Activated naive CD8-positive, alpha-beta T cell treated with anti-CD3 and anti-CD28 coated beads, Interleukin-2, amount 50 U/mL, for 24 hours (primary cell): Measurements from ENCODE around the gene FBXW9.
A peak's percentile ranks its signal among the peaks of the same experiment; 100 is the strongest.
"Not testable (repeated sequence)": the region's sequence is repeated elsewhere in the genome, so short reads cannot be mapped to it uniquely, and the experiment has no call there.

Source experiments
- ATAC-seq: fragments of 150-1000 bp; cut with Tn5 transposase; one replicate; pipeline ENCODE4 v1.10.0; 2021
- DNase-seq: peaks from one replicate; pipeline ENCODE4 v3.0.0; 2021
- H3K27ac Mint-ChIP-seq: one replicate; pipeline ENCODE4 v1.8.0; 2021; ENCODE audit warnings: mild to moderate bottlenecking, mixed read lengths
- H3K27me3 Mint-ChIP-seq: one replicate; pipeline ENCODE4 v1.8.0; 2021; ENCODE audit warnings: mixed read lengths
- H3K36me3 Mint-ChIP-seq: one replicate; pipeline ENCODE4 v1.8.0; 2021; ENCODE audit warnings: low read depth, mixed read lengths
- H3K4me1 Mint-ChIP-seq: one replicate; pipeline ENCODE4 v1.8.0; 2021; ENCODE audit warnings: mixed read lengths
- H3K4me3 Mint-ChIP-seq: one replicate; pipeline ENCODE4 v1.8.0; 2021; ENCODE audit warnings: mild to moderate bottlenecking, moderate library complexity, mixed read lengths
- H3K9me3 Mint-ChIP-seq: one replicate; pipeline ENCODE4 v1.8.0; 2021; ENCODE audit warnings: mixed read lengths

Gene FBXW9

DNA sequence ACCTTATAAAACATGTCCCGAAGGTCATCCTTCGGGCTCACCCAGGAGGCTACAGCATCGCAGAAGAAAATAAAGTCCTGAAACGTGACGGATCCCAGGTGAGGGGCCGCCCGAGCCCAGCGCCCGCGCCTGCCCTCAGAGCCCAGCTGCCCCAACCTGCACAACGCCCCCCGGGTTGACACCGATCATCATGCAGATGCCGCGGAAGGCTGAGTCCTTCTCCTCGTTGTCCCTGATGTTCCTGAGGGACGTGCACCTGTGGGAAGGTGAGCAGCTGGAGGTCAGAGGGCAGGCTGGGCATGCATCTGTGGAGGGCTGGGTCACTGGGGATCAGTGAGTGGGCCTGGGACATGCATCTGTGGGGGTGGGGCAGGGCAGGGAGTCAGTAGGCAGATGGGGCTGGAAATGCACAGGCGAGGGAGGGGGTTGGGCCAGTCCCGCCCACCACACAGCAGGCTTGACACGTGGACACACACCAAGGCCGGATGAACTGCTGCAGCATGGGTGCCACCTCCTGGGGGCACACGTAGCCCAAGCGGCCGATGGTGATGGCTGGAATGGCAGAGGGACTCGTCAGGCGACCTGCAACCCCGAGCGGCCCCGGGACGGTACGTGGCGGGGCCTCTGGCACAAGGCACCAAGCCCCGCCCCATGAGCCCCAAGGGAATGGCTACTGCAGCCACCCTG is 5.3 kb upstream of the FBXW9 start:
- H3K27me3 Mint-ChIP-seq: no peaks in the 10 kb centered on the region
- no peak overlapping the region for H3K27ac Mint-ChIP-seq
- no peak for ATAC-seq
- H3K4me1 Mint-ChIP-seq: peaks cover 9% of the 10 kb centered on the region
- H3K4me3 Mint-ChIP-seq: no peak overlapping the region
- no peaks in the 10 kb centered on the region for H3K9me3 Mint-ChIP-seq
- no peak for DNase-seq
- peaks cover 46% of the 10 kb centered on the region for H3K36me3 Mint-ChIP-seq

DNA sequence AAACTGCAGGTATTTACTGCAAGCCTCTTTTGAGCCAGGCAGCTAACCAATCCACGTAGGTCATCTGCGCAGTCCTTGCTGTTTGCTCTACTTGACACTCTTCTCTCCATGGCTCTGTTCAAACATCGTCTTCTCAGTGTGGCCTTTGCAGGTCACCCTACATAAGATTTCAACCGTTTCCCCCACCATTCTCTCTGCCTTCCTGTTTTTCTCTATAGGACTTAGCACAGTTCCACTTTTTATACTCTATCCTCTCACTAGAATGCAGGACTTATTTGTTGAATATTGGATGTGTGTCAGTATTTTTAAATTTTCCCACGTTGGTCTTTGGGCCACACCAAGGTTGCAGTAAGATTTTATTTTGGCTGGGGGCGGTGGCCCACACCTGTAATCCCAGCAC is 1.7 kb upstream of the FBXW9 start:
- Mint-ChIP-seq H3K9me3 (no peaks in the 10 kb centered on the region), H3K4me1 (peaks cover 13% of the 10 kb centered on the region), H3K27ac (no peak overlapping the region), H3K36me3 (peaks cover 23% of the 10 kb centered on the region), H3K27me3 (no peaks in the 10 kb centered on the region), H3K4me3 (peak overlapping the region; percentile 84)
- ATAC-seq (no peak), DNase-seq (no peak)

DNA sequence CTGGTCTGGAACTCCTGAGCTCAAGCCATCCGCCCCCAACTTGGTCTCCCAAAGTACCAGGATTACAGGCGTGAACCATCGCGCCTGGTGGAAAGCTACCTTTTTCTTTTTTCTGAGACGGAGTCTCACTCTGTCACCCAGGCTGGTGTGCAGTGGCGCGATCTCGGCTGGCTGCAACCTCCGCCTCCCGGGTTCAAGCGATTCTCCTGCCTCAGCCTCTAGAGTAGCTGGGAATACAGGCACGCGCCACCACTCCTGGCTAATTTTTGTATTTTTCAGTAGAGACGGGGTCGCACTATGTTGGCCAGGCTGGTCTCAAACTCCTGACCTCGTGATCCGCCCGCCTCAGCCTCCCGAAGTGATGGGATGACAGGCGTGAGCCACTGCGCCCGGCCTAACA is 994 bp upstream of the FBXW9 start:
- not testable (repeated sequence) for H3K9me3 Mint-ChIP-seq, DNase-seq, H3K27me3 Mint-ChIP-seq, ATAC-seq
- H3K4me3 Mint-ChIP-seq: peak overlapping the region; percentile 84
- peaks cover 19% of the 10 kb centered on the region for H3K36me3 Mint-ChIP-seq
- H3K27ac Mint-ChIP-seq: peak overlapping the region; percentile 88
- H3K4me1 Mint-ChIP-seq: peaks cover 13% of the 10 kb centered on the region

DNA sequence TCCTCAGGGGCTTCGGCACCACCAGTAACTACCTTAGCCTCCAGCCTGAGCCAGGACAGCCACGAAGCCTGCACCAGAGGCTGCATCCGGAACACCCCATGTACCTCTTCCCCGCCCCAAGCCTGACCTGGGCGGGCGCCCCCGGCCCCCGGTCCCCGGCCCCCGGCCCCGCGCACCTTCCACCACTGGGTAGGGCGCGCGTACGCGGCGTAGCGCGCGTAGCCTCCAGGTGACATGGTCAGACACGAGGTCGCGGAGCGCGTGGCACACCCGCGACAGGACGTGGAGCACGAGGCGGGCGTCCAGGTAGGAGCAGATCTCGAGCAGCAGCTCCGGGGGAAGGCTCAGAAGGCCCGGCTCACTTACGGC is 450 bp downstream of the FBXW9 start:
- Mint-ChIP-seq H3K36me3 (peaks cover 15% of the 10 kb centered on the region), H3K27ac (peak overlapping the region; percentile 59), H3K27me3 (no peaks in the 10 kb centered on the region), H3K4me3 (peak overlapping the region; percentile 84), H3K9me3 (no peaks in the 10 kb centered on the region), H3K4me1 (peaks cover 13% of the 10 kb centered on the region)
- DNase-seq (peak; percentile 33), ATAC-seq (peak; percentile 6)

DNA sequence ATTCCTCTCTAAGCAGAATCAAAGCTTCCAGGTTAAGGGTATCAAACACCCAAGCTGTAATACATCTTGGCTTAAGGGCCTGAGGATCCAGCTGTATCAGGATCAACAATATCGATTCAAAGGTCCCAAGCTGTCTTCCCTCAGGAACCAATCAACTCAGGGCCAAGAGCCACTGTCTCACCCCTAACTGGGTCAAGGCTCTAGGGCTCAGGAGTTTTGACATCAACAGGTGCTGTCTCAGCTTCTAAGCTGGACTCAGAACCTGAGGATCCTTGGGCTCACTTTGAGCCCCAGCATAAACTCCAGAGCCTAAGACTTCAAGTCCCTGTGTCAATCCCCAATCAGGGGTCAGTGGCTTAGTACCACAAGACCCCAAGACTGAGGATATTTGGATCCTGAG is 917 bp downstream of the FBXW9 start:
- no peaks in the 10 kb centered on the region for H3K9me3 Mint-ChIP-seq
- ATAC-seq: no peak
- peak overlapping the region; percentile 59 for H3K27ac Mint-ChIP-seq
- H3K36me3 Mint-ChIP-seq: peaks cover 15% of the 10 kb centered on the region
- H3K27me3 Mint-ChIP-seq: no peaks in the 10 kb centered on the region
- DNase-seq: no peak
- peak overlapping the region; percentile 84 for H3K4me3 Mint-ChIP-seq
- peaks cover 13% of the 10 kb centered on the region for H3K4me1 Mint-ChIP-seq

DNA sequence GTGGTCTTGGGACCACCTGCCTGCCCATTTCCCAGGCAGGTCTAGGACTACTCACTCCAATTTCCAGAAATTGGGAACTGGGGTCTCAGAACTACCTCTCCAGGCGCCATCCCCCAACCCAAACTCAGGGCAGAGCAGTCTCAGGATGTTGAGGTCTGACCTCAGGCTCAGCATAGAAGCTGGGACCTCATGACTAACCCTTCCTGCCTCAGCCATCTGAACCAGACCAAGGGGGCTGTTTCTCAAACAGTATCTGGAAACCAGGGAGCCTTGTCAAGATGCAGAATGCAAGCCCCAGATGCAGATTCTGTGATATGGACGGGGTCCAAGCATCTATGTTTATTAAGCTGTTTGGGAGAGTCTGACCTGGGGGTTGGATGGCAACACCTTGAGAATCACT is 1.3 kb downstream of the FBXW9 start:
- H3K27me3 Mint-ChIP-seq: no peaks in the 10 kb centered on the region
- no peak for DNase-seq
- no peak overlapping the region for H3K27ac Mint-ChIP-seq
- peak overlapping the region; percentile 84 for H3K4me3 Mint-ChIP-seq
- H3K9me3 Mint-ChIP-seq: no peaks in the 10 kb centered on the region
- H3K36me3 Mint-ChIP-seq: peaks cover 15% of the 10 kb centered on the region
- H3K4me1 Mint-ChIP-seq: peaks cover 13% of the 10 kb centered on the region
- no peak for ATAC-seq

DNA sequence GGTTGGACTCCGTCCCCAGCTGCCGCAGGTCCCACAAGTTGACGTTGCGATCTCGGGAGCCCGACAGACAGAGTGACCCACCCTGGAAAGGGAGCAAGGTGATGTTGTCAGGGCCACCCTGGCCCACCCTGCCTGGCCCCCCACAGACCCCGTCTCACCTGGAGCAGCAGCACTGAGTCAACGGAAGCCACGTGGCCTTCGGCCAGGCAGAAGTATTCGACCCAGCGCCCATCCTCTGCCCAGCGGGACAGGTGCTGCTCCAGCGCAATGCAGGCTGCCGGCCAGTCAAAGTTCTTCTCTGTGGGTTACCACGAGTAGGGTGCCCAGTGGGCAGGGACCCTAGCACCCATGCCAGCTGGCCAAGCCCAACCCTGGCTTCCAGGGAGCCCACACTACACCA is 1.8 kb downstream of the FBXW9 start:
- no peaks in the 10 kb centered on the region for H3K27me3 Mint-ChIP-seq
- no peak for ATAC-seq

DNA sequence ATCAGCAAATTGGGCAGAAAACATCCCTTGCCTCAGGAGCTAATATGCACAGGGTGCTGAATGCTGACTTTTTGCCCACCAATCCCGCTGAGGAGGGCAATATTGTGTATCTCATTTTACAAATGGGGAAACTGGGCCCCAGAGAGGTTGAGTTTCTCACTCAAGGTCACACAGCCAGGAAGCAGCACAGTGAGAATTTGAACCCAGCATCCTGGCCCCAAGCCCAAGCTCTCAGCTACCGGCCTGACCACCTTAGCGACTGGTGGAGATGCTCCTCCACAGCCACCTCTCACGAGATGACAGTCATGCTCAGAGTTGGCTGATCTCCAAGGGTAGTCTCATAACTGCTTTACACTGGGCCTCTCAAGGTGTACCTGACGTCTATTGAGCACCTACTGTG is 3.5 kb downstream of the FBXW9 start:
- peaks cover 8% of the 10 kb centered on the region for H3K4me1 Mint-ChIP-seq
- DNase-seq: no peak
- no peaks in the 10 kb centered on the region for H3K27me3 Mint-ChIP-seq
- ATAC-seq: no peak
- H3K4me3 Mint-ChIP-seq: no peak overlapping the region
- H3K9me3 Mint-ChIP-seq: no peaks in the 10 kb centered on the region
- no peak overlapping the region for H3K27ac Mint-ChIP-seq
- H3K36me3 Mint-ChIP-seq: peaks cover 8% of the 10 kb centered on the region

More for the DNA sequence above, 1.8 kb downstream of the FBXW9 start:
- Mint-ChIP-seq H3K36me3 (peaks cover 15% of the 10 kb centered on the region), H3K4me3 (no peak overlapping the region), H3K27ac (no peak overlapping the region), H3K9me3 (no peaks in the 10 kb centered on the region), H3K4me1 (peaks cover 13% of the 10 kb centered on the region)
- no peak for DNase-seq

DNA sequence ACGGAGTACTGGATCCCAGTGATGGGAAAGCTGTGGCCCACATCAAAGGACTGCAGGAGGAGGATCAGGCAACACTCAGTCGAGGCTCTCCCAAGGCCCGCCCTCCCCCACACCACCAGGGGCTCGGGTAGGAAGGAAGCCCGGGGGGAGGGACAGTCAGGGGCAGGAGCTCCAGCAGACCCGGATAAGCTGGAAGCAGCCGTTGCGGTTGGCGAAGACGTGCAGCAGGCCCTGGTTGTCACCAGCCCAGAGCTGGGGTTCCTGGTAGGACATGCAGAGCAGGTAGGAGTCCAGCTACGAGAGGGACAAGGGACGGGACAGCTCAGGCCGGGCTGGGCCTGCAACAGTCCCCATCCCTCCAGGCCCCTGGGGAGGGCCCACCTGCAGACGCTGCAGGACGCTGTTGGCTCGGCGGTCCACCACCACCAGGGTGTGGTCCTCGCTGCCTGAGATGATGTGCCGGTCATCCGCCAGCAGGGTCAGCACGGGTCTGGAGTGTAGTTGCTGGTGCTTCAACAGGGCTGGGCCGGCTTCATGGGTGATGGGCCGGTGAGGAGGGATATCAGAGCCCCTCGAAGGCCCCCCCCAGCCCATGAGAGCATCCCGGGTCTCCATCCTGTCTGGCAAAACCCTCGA is 6.7 kb downstream of the FBXW9 start:
- no peak overlapping the region for H3K4me3 Mint-ChIP-seq

DNA sequence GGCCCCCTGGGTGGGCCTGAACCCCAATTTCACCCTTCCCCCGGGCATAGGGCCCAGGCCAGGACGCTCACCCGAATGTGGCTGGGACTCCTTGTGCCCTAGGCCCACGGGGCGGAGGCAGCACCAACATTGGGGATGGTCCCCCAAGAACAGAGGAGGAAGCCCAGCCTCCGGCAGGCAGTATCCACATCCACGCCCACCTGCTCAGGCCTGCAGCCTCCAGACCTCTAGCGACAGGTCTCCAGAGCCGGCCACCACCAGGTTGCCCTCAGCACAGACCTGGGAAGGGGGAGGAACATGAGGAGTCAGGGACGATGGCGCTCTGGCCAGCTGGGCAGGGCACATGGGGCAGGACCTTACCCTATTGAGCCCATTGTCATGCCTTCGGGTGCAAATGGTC is 7.4 kb downstream of the FBXW9 start:
- ATAC-seq (no peak), DNase-seq (no peak)
- Mint-ChIP-seq H3K27ac (no peak overlapping the region), H3K27me3 (no peaks in the 10 kb centered on the region), H3K4me1 (no peaks in the 10 kb centered on the region), H3K4me3 (no peak overlapping the region), H3K9me3 (no peaks in the 10 kb centered on the region), H3K36me3 (peaks cover 2% of the 10 kb centered on the region)

More for the DNA sequence above, 6.7 kb downstream of the FBXW9 start:
- Mint-ChIP-seq H3K4me1 (no peaks in the 10 kb centered on the region), H3K27me3 (no peaks in the 10 kb centered on the region), H3K27ac (no peak overlapping the region), H3K36me3 (peaks cover 2% of the 10 kb centered on the region), H3K9me3 (no peaks in the 10 kb centered on the region)
- DNase-seq (no peak), ATAC-seq (peak; percentile 6)

DNA sequence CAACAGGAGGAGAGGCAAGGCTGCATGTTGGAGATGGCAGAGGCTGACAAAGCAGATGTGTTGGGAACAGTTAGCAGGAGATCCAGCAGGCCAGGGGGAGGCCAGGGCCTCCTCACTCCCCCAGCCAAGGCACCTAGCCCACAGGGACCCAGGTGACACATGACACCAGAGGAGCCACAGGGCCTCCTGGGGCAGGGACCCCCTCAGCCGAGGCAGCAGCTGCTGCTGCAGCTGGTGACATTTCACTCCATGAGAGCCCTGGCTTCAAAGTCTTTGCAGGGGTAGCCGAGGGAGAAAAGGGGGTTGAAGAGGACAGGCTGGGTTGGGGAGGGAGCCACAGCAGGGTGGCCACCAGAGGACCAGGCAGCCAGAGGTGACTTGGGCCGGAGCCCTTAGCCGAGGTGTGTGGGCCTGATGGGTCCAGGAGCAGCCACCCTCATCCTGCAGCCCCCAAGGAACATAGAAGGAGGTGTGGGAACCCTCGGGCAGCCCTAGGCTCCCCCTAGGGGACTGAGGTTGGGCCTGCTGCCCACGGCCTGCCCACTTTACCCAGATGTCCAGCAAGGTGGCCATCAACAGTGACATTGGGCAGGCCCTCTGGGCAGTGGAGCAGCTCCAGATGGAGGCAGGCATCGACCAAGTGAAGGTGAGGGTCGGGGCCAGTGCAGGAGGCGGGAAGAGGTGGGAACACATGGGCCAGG is 8.8 kb downstream of the FBXW9 start, which contains the start of gene GNG14:
TSS of gene GNG14 (plus strand) at position 503 of the 701 bp plus-strand sequence. CDS start at position 554, 51 bp downstream.
- no peak within 1 kb of the TSS for H3K27ac Mint-ChIP-seq

DNA sequence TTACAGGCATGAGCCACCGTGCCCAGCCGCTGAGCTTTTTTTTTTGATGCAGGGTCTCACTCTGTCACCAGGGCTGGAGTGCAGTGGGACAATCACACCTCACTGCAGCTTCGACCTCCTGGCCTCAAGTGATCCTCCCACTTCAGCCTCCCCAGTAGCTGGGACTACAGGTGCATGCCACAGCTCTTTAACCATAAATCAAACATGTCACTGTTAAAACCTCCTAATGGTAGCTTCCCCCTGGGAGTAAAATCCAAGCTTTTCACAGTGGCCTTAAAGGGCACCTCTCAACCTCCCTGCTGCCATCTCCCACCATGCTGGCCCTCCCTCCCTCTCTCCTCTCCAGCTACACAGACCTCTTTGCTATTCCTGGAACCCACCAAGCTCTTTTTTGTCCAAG is 10.6 kb downstream of the FBXW9 start:
- Mint-ChIP-seq H3K9me3 (no peaks in the 10 kb centered on the region), H3K36me3 (peaks cover 5% of the 10 kb centered on the region), H3K27ac (no peak overlapping the region), H3K4me3 (no peak overlapping the region), H3K4me1 (peaks cover 5% of the 10 kb centered on the region), H3K27me3 (no peaks in the 10 kb centered on the region)
- DNase-seq: no peak
- ATAC-seq: no peak

More for the DNA sequence above, 8.8 kb downstream of the FBXW9 start, which contains the start of gene GNG14:
- ATAC-seq: no peak
- no peaks in the 10 kb centered on the region for H3K4me1 Mint-ChIP-seq
- H3K9me3 Mint-ChIP-seq: no peaks in the 10 kb centered on the region
- H3K27me3 Mint-ChIP-seq: no peaks in the 10 kb centered on the region
- peaks cover 2% of the 10 kb centered on the region for H3K36me3 Mint-ChIP-seq
- no peak for DNase-seq
- no peak within 1 kb of the TSS for H3K4me3 Mint-ChIP-seq

DNA sequence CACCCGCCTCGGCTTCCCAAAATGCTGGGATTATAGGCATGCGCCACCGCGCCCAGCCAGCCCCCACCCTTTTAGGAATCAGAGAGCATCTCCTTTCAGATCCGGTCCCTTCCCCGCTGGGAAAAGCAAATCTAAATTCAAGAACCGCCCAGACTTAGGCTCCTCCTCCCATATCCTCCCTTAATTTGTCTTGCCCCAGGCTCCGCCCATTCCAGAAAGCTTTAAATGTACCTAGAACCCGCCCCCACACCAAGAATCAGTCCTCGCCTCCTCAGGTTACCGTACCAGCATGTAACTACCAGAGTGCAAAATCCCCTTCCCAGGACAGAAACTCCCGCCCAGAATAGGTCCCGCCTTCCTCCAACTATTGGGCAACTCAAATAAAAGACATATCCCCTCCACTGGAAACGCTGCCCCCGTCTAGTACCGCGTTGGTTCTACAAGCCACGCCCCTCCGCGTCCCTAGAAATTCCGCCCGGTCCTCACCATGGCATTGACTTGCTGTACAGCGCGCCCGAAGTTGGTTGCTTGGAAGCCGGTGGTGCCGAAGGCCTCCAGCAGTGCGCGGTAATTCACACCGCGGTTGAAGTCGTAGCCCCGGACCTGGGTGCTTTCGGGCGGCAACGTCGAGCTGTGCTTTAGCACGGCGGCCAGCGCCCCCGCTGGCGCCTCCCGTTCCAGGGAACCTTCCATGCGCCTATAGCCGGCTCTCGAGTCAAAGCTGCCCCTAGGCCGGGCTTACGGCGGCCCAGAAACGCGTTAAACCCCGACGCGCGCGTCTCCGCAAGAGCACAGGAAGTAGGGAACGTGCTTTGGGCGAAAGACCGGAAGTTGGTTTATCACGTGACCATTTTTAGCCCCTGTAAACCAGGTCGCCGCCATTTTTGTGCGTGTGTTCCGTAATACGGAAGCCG is 15.1 kb downstream of the FBXW9 start, which contains the start of gene DHPS:
TSS of gene DHPS (minus strand) at position 807 of the 914 bp plus-strand sequence. CDS start at position 693, 114 bp downstream.
- Mint-ChIP-seq H3K9me3 (no peaks in the 10 kb centered on the region), H3K36me3 (peaks cover 19% of the 10 kb centered on the region), H3K4me3 (peak within 1 kb of the TSS; percentile 91), H3K27ac (peak within 1 kb of the TSS; percentile 82), H3K4me1 (peaks cover 20% of the 10 kb centered on the region), H3K27me3 (no peaks in the 10 kb centered on the region)
- ATAC-seq: peak; percentile 92
- peak; percentile 89 for DNase-seq

DNA sequence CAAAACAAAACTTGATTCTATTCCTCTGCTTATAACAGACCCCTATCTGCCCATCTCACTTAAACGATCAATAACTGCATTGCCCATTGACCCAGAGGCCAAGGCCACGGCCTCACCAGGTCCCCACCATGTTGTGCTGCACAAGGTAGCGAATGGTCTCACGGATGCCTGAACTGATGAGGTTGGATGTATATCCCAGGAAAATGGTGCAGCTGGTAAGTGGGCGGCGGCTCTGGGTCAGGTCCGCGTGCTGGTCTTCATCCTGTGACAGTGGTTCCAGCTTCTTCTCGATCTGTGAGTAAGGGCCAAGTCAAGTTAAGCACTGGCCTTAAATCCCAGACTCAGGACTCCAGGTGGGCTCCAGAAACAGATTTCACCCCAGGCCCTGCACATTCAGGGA is 16.4 kb downstream of the FBXW9 start:
- peak overlapping the region; percentile 91 for H3K4me3 Mint-ChIP-seq
- DNase-seq: no peak
- no peaks in the 10 kb centered on the region for H3K9me3 Mint-ChIP-seq
- H3K4me1 Mint-ChIP-seq: peaks cover 22% of the 10 kb centered on the region
- no peak for ATAC-seq
- peaks cover 21% of the 10 kb centered on the region for H3K36me3 Mint-ChIP-seq
- H3K27ac Mint-ChIP-seq: no peak overlapping the region
- H3K27me3 Mint-ChIP-seq: no peaks in the 10 kb centered on the region
